Kidney glomerular epithelial cell (primary cell): ENCODE measurements around the gene CACFD1.

Source experiments
- DNase-seq: peaks from one replicate; lab custom pipeline; 2025; lab: John Stamatoyannopoulos, UW

CACFD1 gene

DNA sequence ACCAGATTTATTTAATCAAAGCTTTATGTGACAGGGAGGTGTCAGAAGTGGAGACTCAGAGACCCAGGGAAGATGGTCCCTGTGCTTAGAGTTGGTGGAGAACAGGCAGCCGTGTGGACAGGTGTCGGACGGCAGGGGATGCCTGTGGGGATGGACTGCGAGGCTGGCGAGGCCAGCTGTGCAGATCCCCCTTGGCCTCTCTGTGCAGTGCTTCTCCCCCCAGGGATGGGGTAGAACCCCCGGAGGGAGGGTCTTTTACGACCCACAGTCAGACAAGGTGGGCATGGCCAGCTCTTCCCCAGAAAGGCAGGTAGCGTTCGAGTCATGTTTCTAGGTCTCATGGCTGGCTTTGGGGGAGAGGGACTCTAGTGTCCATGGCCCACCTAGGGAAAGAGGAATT, 23.8 kb downstream of the CACFD1 start:
- DNase-seq: no peak

DNA sequence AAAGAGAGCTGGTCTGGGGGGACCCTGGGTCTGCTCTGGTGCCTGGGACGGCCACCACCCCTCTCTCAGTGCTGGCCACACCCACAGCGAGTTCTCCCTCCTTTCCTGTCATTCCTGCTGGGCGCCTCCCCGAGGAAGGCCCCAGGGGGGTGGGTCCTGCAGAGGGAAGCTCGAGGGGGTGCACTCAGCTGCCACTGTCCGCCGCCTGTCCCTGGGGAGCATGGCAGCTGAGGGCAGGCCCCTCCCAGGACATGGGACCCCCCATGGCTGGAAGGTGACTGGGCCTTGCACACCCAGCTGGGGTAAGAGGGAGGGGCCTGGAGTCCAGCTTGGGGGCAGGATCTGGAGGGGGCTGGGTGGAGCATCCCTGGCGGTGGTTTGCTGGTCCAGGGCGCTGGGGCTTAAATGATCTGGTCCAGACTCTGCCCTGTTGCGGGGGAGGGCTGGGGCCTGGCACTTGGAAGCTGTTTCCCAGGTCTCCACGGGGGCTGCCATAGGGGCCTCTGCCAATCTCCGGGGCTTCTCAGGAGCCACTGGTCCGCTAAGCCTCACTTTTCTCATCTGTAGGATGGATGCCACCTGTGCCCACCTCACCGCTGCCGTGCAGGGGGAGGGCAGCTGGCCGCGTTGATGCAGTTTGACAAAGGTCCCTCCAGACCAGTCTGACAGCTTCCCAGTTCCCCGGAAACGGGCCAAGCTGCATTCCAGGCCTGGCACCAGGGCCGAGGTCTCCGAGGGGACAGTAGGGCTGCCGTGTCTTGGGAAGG, 25.1 kb downstream of the CACFD1 start:
- DNase-seq: no peak

DNA sequence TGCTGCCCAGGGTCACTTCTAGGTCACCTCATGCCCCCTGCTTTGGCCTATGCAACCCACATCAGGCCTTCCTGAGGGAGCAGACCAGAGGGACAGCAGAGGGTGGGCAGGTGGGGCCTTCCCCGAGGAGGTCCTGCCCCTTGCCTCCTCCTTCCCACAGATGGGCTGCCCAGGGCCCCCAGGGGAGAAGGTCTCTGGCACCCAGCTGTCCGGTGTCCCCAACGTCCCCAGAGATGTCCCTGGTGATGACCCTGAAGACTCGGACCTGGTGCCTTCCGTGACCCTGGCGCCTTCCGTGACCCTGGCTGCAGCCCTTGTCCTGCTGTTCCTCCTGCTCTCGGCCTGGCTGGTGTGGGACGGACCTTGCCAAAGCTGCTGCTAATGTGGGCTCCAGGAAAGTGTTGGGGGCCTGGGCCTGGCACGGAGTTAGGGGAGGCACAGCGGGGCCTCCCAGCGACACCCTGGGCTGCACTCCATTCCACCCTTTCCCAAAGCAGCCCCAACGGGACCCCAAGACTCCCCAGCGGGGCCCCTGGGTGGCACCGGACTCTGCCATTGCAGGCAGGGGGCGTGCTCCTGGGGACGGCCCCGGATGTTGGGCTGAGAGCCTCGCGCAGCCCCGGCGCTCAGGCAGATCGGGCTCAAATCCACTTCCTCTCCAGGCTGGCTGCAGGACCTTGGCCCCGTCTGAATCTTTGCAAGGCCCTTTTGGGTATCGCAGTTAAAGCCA, 25.9 kb downstream of the CACFD1 start:
- DNase-seq: no peak

DNA sequence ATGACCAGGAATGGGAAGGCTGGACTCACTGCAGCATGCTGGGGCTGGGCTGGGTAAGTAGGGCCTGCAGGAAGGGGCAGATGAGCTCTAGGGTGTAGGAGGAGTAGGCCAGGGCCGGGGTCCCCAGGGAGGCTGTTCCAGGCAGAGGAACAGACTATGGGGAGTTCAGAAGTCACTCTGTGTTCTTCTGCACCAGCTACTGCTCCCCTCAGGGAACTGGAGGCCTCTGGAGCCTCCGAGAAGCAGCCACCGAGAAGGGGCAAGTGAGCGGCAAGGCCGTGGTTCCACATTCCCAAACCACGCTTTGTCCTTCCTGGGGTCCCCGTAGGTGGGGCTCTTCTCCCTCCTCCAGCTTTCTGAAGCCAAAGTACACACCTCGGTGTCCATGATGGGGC, 27.6 kb downstream of the CACFD1 start:
- DNase-seq: no peak

DNA sequence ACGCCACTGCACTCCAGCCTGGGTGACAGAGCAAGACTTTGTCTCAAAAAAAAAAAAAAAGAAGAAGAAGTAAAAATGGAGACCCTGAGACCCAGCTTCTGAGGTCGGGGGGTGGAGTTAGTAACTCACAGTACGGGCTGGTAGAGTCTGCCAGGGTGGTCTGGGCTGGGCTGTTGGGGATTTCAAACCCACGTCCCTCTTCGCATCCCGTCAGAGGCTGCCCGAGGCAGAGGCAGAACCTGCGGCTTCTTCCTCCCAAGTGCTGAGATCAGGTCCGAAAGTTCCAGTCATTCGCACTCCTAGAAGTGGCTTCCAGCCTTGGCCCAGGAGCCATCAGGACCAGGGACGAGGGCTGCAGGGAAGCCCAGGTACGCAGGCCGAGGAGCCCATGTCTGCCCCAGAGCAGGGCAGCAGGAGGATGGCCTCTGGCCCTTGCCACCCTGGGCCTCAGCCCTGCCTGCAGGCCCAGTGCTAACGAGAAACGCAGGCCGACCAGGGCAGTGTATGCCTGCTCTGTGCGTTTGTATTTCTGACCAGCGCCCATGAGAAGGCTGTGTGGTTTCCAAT, 29.0 kb downstream of the CACFD1 start:
- no peak for DNase-seq

DNA sequence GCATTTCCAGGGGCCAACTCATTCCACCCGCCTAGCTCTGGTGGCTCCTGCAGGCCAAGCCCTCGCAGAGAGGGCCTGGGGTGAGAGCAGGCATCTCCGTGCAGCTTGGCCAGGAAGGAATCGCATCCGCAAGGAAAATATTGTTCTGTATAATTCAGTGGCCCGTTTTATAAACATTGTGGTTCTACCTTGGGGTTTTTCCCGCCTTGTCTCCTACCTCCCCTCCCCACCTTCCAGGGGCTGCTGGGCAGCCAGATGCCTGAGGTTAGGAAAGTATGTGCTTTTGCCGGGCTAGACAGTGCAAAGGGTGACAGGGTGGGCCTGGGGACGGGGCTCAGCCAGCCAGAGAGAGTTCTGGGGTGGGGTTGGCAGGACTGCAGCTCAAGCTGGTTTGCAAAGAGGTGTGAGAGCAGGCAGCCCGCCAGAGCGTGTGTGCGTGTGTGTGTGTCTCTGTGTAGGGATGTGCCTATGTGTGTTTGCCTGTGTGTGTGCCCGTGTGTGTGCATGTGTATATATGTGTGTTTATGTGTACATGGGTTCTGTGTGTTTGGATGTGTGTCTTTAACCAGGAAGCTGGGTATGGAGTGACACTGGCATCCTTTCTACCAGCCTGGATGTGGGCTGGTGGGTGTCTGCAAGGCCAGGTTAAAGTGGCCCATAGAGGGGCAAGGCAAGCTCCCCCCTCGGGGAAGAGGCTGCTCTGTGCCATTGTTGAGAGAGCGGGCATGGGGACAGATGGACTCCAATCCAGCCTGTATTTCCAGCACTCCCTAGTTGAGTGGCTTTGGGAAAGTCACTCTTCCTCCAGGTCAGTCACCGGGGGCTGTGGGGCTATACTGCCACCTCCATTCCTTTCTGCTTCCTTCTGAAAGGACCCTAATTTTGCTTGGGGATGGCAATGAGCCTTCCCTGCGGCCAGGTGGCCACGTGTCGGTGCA, 29.7 kb downstream of the CACFD1 start:
- DNase-seq: no peak

DNA sequence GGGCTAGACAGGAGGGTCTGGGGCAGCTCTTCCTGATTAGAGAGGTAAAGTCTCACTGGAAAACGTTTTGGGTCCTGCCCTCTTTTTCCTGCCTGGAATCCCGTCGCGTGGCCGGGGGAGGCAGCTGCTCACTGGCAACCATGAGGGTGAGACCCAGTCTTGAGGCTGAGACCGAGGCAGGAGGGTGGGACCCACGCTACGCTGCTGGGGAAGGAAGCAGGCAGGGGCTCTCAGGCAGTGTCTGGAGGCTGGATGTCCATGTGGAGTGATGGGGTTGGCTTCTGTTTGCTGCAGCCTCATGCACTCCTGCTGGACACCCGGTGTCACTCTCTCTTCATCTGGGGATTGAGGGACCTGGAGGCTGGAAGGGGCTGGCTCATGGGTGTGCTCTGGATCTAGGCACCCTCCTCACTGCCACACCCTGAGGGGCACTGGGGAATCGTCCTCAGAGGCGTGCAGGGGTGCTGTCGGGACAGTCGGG, 30.5 kb downstream of the CACFD1 start:
- no peak for DNase-seq

DNA sequence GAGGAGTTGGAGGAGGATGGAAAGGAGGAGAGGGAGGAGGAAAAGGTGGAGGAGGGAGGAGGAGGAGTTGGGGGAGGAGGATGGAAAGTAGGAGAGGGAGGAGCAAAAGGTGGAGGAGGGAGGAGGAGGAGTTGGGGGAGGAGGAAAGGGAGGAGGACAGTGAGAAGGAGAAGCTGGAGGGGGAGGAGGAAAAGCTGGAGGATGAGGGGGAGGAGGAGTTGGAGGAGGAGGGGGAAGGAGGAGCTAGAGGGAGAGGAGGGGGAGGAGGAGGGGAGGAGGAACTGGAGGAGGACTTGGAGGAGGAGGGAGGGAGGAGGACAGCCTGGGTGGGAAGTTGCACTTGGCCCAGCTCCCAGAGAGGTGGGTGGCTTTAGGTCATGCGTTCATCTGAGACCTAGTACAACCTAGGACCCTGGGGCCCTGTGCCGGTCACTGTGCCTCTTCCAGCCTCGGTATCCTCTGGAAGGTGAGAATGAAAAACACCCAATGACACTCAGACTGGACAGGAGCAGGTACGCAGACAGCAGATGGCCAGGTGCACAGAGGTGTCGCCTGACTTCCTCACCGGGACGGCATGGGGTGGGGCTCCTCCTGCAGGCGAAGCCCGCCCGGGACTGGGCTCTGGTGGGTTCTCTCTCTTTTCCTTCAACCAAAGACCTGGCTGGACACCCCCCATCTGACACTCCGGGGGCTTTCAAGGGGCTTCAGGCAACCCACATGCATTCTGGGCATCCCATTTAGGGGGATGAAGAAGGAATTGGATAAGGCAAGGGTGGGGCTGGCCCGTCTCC, 31.3 kb downstream of the CACFD1 start:
- DNase-seq: no peak

DNA sequence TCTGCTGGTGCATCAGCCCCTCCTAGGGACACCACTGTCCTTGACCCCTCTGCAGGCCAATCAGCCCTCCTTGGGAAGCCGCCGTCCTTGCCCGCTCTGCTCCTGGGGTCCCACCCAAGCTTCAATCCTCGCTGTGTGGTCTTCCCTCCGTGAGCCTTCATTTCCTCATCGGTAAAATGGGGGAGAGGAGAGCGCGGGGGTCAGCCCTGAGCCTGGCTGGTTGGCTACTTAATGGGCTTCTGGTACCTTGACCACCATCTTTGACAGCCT, 31.8 kb downstream of the CACFD1 start:
- DNase-seq: no peak

DNA sequence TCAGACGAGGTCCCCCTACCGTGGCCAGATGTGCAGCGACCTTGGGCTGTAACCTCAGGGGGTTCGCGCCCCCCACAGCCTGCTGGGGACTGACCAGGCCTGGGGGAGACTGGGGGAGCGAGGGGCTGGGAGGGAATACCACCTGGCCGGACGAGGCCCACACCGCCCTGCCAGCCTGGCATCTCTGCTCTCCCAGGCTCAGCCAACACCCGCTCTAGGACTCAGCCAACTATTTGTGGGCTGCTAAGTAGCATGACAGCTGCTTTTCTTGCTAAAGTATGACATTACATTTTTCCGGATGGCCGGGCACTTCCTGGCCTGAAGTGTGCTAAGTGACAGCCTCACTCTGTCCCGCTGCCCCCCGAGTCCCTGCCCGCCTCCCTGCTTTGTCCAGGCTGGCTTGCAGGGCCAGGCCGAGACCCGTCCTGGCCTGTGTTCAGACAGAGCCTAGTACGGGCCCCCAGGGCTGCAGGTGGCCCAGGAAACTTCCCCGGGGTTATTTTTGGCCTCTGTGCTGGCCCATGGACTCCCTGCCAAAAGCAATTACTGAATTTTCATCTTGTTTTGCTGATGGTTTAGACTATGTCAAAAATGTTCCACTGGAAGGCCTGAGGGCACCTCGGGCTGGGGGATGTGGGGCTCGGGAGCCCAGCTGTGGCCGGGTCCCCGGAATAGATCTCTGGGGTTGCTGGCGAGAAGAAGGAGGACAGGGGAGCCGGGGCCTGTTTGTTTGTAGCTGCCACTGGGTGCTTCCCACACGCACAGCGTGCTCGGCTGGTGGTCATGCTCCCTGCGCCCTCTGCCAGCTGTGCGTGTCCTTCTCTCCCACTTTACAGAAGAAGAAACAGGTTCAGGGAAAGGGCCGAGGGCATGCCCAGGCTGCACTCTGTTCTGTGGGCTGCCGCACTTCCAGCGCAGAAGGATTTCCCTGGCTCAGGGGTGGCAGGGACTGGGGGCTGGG, 32.6 kb downstream of the CACFD1 start:
- peak; percentile 12 for DNase-seq

DNA sequence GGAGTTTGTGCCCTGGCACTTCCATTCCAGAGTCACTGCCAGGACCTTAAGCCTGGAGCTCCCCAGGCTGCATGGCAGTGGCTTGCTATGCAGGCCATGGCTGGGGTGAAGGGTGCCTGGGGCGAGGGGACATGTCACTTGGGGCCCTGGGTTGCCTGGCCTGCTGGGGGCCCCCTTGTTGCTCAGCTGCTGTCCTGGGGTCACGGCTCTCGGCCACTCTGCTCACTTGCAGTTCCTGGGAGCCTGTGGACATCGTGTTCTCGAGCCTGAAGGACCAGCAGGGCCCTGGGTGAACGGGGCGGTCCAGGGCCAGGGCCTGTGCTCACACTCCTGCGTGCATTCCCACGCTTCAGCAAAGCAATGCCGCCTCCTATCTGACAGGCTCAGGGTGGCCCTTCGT, 33.6 kb downstream of the CACFD1 start:
- DNase-seq: no peak

DNA sequence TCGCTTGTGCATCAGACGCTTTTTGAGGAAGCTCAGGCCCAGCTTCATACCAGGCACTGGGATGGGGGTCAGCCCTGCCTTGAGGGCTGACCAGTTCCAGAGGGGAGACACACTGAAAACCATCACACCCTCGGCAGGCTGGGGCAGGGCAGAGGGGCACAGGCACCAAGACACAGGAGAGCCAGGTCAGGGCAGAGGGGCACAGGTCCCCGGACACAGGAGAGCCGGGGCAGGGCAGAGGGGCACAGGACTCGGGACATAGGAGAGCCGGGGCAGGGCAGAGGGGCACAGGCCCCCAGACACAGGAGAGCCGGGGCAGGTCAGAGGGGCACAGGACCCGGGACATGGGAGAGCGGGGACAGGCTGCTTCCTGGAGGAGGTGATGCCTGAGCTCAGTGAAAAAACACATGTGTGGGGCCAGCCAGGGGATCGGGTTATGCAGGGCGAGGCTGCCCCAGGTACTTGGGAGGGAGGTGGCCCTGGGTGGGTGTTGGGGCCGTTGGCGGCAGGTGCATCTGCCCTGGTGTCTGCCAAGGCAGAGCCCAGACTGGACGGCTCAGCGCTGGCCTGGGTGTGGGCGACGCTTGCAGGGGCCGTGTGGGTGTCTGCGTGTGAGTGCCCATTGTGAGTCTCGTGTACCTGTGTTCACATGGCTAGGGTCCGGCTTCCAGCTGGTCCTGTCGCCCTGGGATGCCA, 34.2 kb downstream of the CACFD1 start:
- DNase-seq: no peak

DNA sequence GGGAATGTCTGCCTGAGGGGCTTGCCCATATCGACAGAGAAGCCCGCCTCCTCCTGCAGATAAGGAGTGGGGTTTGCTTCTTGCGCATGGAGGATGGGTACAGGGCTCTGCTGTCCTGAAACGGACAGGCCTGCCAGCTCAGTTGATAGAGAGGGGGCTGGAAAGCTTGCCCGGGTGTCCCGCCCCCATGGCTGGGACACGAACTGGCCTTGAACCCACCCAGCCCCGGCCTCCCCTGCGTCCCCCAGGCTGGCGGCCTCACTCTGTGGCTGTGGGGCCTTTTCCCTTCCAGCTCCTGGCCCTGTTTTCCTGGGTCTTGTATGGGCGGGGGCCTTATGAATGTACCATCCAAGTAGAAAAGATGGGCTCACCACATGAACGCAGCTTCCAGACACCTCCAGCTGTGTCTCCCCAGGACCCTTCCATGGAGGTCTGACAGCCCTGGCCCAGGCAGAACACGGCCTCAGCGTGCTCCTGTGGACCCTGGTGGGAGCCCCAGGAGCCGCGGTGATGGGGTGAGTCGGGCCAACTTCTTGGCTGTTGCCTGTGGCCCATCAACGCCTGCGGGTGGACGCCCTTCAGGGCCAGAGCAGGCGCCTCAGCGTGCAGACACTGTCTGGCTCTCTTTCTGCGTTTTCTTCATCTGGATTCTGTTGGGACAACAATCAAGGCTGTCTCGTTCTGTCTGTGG, 35.0 kb downstream of the CACFD1 start:
- DNase-seq: no peak

DNA sequence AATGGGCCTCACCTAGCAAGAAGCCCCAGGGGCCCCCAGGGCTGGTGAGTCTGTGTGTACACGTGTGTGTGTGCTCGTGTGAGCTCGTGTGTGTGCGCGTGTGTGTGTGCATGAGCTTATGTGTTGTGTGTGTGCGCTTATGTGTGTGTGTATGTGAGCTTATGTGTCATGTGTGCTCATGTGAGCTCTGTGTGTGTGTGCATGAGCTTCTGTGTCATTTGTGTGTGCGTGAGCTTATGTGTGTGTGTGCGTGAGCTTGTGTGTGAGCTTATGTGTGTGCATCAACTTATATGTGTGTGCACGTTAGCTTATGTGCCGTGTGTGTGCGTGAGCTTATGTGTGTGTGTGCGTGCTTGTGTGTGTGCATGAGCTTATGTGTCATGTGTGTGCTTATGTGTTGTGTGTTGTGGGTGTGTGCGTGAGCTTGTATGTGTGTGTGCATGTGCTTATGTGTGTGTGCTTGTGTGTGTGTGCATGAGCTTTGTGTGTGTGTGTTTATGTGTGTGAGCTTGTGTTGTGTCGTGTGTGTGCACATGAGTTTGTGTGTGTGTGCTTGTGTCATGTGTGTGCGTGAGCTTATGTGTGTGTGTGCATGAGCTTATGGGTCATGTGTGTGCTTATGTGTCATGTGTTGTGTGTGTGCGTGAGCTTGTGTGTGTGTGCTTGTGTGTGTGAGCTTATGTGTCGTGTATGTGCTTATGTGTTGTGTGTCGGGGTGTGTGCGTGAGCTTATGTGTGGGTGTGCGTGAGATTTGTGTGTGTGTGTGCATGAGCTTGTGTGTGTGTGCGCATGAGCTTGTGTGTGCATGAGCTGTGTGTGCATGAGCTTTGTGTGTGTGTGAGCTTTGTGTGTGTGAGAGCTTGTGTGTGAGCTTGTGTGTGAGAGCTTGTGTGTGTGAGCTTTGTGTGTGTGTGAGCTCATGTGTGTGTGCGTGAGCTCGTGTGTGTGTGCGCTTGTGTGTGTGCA, 35.8 kb downstream of the CACFD1 start:
- DNase-seq: no peak

DNA sequence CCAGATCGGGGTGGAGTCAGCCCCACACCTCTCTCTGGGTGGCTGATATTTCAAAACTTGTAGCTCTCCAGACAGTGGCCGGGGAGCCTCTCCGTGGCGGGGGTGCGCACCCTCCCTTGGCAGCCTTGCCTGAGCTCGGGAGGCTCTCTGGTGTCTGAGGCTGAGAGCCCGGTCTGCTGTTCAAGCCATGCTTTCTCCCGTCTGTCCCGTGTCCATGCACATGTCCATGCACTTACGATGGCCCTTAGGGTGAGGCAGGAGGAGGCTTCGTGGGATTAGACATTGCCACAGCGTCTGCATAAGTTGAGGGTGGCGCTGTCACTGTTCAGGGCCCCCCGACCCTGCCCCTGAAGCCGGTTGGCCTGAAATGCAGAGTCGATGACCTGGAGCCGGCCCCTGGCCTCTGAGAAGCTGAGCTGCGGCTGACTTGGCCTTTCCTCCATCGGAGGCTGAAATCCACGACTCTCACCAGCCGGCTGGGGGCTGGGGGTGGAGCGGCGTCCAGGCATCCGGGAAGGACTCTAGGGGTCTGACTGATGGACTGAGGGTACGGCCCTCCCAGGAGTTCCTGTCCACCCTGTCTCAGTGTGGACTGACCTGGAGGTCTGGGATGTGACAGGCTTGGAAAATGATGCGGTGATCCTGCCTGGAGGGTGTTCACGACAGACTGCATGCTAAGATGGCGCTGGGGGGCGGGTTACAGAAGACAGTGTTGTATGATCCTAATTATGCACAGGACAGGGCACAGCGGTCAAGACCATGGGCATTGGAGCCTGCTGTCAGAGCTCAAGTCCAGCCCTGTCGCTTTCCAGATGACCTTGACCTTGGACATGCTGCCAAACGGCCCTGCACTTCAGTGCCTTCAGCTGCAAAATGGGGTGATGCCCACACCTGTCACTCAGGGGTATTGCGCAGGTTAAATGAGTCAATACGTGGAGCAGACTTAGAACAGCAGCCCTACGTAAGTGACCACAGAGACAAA, 37.4 kb downstream of the CACFD1 start:
- no peak for DNase-seq

DNA sequence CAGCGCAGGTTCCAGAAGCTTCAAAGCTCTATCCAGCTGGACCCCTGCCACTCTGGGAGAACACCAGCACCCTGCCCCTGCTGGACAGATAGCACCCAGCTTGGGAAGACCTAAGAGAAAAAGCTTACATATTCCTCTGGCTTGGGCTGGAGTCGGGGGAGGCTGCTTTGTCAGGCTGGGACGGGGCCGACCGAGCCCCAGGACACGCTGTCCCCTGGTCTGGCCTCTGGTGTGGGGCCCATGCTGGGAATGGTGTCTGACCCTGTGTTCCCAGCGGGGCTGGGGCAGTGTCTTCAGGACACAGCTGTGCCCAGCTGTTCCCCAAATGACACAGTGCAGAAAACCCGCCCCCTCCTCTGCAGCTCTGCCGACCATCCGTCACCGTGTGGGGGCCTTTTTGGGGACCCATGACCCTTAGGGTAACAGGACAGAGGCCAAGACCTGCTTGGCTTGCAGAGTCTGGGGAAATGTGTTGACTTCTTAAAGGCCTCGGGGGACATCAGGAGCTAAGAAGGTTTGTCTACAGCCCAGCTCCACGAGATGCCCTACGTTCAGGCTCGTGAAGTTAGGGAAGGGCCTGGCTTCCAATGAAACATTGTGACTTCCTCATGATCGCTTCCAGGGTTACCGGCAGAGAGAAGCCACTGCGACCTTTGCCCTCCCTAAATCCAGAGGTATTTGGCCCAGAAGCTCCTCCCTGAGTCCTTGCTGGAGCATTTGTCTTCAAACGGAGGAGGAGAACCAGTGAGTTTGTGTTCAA, 39.5 kb downstream of the CACFD1 start:
- no peak for DNase-seq
